A204.1 (cell line): ENCODE measurements around the gene KIF6.
"Not testable (repeated sequence)": the region's sequence is repeated elsewhere in the genome, so short reads cannot be mapped to it uniquely, and the experiment has no call there.

ENCODE experiments used
- FAIRE-seq: peaks from 2 replicates; lab custom pipeline; 2012; peaks lifted over from hg19 to GRCh38; lab: Jason Lieb, UNC

The KIF6 gene

GRCh38 chr6:39707962-39708683 is 17.1 kb downstream of the KIF6 start:
- no peak for FAIRE-seq

- no peak for FAIRE-seq
Observed at GRCh38 chr6:39706819-39707335, 18.3 kb downstream of the KIF6 start.

GRCh38 chr6:39702265-39702664 is 22.9 kb downstream of the KIF6 start:
- no peak for FAIRE-seq

GRCh38 chr6:39700362-39700761 is 24.8 kb downstream of the KIF6 start:
- FAIRE-seq, result no peak

- no peak for FAIRE-seq
Observed at GRCh38 chr6:39698789-39699188, 26.4 kb downstream of the KIF6 start.

- FAIRE-seq, result no peak
Observed at GRCh38 chr6:39696986-39697788, 28.0 kb downstream of the KIF6 start.

- no peak for FAIRE-seq
Observed at GRCh38 chr6:39695447-39695846, 29.8 kb downstream of the KIF6 start.

- no peak for FAIRE-seq
Observed at GRCh38 chr6:39693206-39693605, 32.0 kb downstream of the KIF6 start.

- FAIRE-seq, result no peak
Observed at GRCh38 chr6:39688494-39688893, 36.7 kb downstream of the KIF6 start.

GRCh38 chr6:39686976-39687375 is 38.2 kb downstream of the KIF6 start:
- FAIRE-seq, result no peak

GRCh38 chr6:39685938-39686337 is 39.3 kb downstream of the KIF6 start:
- no peak for FAIRE-seq

GRCh38 chr6:39685489-39685826 is 39.8 kb downstream of the KIF6 start:
- FAIRE-seq, result no peak

- FAIRE-seq, result no peak
Observed at GRCh38 chr6:39684790-39685488, 40.3 kb downstream of the KIF6 start.

- no peak for FAIRE-seq
Observed at GRCh38 chr6:39681674-39682121, 43.5 kb downstream of the KIF6 start.

- no peak for FAIRE-seq
Observed at GRCh38 chr6:39678914-39679313, 46.3 kb downstream of the KIF6 start.

- FAIRE-seq, result not testable (repeated sequence)
Observed at GRCh38 chr6:39677318-39677717, 47.9 kb downstream of the KIF6 start.

GRCh38 chr6:39670519-39670918 is 54.7 kb downstream of the KIF6 start:
- no peak for FAIRE-seq

- no peak for FAIRE-seq
Observed at GRCh38 chr6:39669973-39670342, 55.2 kb downstream of the KIF6 start.

GRCh38 chr6:39669207-39669972 is 55.8 kb downstream of the KIF6 start:
- FAIRE-seq, result no peak

GRCh38 chr6:39666706-39667489 is 58.3 kb downstream of the KIF6 start:
- FAIRE-seq, result no peak

- no peak for FAIRE-seq
Observed at GRCh38 chr6:39665861-39666260, 59.3 kb downstream of the KIF6 start.
